ENCODE measurements around the gene FCN3.
"Not testable (repeated sequence)": the region's sequence is repeated elsewhere in the genome, so short reads cannot be mapped to it uniquely, and the experiment has no call there.

The FCN3 gene

DNA sequence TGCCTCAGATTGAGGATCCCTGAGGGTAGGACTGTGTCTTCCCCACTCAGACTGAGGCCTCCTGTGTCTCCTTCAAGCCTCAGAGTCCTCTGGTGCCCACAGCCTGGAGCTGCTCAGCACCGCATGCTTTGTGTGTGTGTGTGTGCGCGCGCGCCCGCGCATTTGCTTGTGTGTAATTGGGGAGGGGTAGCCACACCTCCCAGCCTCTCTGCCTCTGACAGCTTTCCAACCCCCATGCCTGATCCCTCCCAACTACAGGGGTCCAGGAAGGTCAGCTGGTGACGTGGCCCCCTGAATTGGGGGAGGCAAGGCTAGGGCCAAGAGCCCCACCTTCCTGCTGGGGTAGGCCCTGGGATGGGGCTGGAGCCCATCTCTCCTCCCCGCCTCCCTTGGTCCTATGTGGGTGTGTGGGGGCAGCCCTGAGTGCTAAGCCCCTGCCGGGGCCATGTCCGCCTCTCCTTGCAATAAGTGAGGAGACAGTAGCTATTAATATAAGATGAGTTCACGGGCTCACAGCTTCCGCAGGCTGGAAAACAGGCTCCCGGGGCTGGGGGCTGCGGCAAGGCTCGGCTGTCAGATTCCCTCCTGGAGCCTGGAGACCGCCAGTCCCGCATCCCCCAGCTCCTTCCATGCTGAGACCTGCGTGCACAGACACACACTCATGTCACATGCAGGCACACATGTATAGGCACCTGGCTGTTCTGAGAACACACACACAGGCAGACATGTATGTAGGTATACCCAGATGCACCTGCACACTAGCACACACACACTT is 24.8 kb upstream of the FCN3 start:
- no peak for DNase-seq (ENCODE audit: low read depth in 2 of 2)

DNA sequence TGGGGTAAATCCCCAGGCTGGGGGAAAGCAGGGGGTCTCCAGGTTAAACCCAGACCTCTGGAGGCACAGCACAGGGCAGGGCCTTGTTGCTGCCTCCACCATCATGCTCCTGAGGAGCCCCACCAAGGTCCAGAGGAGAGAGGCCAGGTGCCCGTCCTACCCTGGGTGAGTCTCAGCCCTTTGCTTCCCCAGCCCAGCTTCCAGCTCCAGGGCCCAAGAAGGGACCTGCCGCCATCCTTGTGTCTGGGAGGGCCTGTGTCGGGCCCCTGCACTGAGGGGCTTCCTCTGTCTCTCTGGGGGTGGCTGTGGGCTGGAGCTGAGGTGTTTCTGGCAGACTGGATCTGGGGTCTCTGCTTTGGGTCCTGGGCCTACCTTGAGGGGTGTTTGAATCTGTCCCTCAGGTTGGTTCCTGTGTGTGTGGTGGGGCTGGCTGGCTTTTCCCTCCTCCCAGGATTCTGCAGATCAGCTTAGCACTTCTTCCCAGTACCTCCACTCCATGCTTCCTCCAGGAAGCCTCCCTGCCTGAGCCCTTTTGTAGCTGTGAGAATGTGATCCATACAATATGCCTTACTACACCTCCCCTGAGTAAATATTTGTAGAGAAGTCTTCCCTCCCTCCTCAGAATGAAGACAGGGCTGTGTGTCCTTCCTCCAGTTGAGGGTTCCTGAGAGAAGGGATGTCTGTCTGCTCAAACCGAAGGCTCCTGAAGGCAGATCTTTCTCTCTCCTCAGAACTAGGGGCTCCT is 24.0 kb upstream of the FCN3 start:
- DNase-seq (ENCODE audit: low read depth in 2 of 2): no peak

DNA sequence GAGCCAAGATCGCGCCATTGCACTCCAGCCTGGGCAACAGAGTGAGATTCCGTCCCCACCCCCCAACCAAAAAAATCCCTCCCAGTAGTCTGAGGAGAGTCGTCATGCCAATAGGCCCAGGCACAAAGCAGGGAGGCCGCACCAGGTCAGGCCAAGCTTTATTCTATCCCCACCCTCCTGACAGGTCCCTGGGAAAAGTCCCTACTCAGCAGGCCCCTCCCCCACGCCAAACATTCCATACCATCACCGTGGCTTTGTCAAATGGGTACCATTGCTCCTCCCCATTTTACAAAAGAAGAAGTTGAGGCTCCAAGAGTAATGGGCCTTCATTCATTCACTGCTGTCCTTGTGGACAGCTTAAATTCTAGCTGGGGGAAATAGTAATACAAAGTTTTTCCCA is 23.1 kb upstream of the FCN3 start:
- DNase-seq (ENCODE audit: low read depth in 2 of 2): no peak

DNA sequence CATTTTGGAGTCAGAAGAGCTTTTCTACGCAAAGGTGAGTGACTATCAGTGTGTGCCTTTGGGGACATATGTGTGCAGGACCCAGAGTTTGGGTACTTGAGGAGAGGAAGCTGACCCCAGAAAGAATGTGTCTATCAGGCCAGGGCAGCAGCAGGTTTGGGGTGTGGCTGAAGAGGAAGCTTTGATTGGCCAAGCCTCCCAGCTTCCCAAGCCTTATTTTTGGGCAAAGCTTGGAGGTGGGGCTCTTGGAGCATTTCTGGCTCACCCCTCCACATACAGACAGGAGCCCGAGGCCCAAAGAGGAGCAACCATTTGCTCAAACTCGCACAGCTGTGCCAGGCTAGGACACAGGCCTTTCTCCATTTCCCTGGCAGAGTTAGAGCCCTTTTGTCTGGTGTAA is 22.5 kb upstream of the FCN3 start:
- no peak for DNase-seq (ENCODE audit: low read depth in 2 of 2)

DNA sequence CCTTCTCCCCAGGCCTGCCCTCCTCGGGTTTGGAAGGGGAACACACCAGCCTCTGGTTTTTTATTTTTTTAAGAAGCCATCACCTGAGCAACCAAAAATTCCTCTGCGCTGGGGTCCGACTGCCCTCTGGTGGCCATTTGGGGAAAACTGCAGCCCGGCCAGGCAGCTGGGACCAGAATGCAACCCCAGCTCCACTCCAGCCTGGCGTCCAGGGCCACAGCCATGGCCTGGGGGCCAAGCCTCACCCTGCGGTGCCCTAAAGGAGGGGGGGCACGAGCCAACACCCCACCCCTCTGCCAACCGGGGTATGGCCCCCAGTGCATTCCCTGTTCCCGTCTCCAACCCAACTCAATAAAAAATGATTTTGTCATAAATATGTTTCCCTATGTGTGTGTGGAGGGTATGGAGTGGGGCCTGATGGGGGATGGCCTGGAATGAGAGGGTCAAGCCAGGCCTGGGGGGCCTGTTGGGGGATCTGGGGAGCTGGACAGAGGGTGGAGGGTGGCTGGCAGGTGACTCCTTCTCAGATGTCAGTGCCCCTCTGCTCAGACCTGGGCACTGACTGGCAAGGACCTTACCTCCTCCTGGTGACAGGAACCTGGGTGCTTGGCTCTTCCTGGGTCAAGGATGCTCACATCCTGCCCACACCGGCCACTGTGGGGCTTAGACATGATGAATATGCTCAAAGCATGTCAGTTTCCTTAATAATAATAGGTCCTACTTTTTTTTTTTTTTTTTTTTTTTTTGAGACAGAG is 21.0 kb upstream of the FCN3 start:
- DNase-seq (ENCODE audit: low read depth in 2 of 2): peak; percentile 53 to 58

DNA sequence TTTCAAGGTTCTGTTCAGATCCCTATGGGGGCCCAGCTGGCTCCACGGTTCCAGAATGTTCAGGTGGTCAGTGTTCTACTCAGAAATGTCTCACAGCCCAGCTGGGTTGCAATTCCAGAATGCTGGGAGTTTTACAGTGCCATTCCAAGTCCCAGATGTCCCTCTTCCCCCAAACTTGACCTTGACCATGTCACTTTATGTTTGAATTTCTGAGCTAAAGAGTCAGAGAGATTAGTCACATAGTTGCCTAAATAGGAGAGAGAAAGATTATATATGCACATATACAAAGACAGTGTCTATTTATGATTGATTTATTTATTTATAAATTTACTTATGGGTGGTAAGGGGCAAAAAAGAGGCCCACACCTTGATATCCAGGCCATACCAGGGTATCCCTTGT is 20.3 kb upstream of the FCN3 start:
- no peak for DNase-seq (ENCODE audit: low read depth in 2 of 2)

DNA sequence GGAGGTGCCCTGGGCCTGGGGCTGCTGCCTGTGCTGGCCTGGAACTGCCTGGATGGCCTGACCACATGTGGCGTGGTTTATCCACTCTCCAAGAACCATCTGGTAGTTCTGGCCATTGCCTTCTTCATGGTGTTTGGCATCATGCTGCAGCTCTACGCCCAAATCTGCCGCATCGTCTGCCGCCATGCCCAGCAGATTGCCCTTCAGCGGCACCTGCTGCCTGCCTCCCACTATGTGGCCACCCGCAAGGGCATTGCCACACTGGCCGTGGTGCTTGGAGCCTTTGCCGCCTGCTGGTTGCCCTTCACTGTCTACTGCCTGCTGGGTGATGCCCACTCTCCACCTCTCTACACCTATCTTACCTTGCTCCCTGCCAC is 19.6 kb upstream of the FCN3 start:
- DNase-seq (ENCODE audit: low read depth in 2 of 2): no peak

DNA sequence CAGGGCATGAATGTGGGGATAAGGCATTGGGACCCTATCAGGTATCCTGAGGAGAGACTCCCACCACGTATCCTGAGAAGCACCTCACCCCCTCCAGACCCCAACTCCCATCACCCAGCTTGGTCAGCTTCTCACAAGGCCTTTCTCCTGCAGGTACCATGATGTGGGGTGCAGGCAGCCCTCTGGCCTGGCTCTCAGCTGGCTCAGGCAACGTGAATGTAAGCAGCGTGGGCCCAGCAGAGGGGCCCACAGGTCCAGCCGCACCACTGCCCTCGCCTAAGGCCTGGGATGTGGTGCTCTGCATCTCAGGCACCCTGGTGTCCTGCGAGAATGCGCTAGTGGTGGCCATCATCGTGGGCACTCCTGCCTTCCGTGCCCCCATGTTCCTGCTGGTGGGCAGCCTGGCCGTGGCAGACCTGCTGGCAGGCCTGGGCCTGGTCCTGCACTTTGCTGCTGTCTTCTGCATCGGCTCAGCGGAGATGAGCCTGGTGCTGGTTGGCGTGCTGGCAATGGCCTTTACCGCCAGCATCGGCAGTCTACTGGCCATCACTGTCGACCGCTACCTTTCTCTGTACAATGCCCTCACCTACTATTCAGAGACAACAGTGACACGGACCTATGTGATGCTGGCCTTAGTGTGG is 19.1 kb upstream of the FCN3 start:
- no peak for DNase-seq (ENCODE audit: low read depth in 2 of 2)

DNA sequence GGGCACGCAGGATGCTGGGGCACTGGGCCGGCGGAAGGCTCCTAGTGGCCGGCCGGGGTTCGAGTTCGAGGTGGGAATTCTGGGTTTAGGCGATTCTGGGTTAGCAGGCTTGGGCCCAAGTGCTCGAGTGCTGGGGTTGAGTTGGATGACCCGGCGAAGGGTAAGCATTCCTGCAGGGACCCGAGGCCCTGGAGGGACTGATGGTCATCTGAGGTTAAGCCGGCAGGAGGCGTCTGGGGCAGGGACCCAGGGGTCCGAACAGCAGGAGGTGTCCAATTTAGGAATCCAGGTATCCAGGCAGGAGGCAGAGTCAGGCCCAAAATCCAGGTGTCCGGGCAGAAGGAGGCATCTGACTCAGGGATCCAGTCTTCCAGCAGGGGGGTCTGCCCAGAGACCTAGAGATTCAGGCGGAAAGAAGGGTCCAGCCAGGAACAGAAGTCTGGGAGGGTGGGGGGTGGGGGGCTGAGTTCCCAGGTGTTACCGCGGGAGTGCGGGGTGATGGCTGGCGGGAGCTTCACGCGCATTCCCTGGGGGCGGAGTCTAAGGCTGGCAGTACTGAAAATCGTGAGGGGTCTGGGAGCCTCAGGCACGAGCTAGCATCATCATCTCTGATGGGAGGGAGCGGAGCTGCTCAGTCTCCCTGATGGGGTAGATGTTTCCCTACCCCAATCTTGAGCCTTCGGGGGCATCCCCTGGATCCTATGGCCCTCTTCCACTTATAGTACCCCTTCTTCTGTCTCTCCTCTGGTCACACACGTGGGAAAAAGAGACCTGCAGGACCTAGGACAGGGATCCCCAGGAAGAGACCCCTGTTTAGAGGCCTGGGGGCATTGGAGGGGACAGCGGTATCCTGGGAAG is 18.4 kb upstream of the FCN3 start:
- DNase-seq (ENCODE audit: low read depth in 2 of 2): no peak

DNA sequence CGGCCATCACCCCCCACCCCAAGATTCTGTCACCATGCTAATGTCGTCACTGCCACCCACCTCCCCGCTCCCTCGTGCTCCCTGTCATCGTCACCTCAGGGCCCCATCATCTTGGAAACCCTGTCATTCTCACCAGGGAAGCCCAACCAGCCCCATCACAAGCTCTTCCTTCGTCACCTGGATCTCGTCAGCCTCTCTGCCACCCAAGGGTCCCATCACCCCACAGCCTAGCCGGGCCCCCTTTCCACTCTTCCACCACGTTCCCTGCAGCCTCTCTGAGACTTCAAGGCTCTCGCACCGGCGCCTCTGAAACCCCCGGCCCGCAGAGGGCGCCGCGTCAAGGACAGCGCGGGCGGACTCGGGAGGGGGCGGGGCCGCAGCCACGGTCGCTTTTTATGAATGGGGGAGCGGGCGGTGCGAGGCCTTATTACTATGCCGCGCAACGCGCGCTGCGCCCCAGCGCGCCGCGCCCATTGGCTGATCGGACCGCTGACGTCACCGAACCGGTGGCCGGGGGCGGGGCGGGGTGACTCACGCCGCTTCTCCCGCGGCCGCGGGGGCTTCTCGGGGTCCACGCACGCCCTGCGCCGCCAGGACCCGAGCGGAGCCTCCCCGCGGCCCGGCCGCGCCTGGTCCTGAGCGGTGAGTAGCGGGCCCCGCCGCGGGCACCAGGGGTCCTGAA is 17.6 kb upstream of the FCN3 start, which contains the start of gene GPR3:
GPR3 (plus strand) TSS at position 527 of the 682 bp plus-strand sequence. CDS start 1,177 bp downstream, outside the sequence.
- peak; percentile 82 to 84 for DNase-seq (ENCODE audit: low read depth in 2 of 2)

DNA sequence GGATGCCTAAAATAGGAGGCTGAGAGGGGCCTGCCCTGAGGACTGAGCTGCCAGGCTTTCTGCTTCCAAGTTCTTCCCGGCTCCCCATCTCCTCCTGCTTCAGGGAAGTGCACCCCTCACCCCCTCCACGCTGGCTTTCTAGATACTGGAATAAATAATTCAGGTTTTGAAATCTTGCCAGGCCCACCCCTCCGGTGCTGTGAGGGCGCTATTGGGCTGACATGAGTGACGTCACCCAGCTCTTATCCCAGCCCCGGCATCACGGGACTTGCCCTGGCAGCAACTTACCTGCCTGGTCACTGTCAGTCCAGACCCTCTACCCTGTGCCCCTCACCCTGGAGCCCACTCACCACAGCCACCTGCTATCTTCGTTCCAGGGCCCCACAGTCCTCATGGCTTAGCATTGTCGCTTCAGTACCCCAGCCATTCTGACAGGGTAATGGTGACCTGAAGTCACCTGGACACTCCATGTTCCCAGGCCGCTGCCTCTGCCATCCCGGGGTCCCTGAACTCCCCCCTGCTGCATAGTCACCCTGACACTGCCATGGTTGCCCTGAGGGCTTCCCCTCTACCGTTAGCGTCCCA is 17.0 kb upstream of the FCN3 start:
- DNase-seq (ENCODE audit: low read depth in 2 of 2): no peak

DNA sequence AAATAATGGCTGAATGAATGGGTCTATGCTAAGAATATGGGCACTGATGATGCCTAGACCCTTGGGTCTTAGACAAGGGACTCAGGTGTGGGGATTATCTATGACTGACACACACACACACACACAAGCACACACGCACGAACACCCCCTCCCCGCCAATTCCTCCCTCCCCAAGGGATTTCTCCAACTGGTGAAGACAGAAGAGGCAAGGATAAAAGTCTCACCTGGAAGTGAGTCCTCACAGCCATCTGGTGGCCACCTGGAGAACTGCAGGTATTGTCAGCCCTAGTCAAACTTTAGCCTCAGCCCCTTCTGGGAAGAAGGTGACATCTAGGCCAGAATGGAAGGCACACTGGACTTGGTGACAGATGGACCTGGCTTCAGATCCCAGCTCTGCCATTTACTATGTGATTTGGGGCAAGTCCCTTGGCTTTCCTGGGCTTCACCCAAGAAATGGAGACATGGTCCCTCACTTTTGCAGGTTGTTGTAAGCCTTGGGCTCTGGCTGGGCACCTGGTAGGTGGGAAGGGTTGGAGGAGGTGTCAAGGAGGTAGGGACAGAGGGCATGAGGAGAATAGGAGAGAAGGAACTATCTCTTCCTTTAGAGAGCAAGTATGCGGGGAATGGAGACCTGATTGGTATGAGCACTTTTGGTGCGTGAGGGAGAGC is 13.8 kb upstream of the FCN3 start:
- peak in 1 of 2 donors; percentile 54 for DNase-seq (ENCODE audit: low read depth in 2 of 2)

DNA sequence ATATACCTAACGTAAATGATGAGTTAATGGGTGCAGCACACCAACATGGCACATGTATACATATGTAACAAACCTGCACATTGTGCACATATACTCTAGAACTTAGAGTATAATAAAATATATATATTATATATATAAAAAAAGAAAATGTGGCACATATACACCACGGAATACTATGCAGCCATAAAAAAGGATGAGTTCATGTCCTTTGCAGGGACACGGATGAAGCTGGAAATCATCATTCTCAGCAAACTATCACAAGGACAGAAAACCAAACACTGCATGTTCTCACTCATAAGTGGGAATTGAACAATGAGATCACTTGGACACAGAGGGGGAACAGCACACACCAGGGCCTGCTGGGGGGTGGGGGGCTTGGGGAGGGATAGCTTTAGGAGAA is 10.2 kb upstream of the FCN3 start:
- not testable (repeated sequence) for DNase-seq (ENCODE audit: low read depth in 2 of 2)

DNA sequence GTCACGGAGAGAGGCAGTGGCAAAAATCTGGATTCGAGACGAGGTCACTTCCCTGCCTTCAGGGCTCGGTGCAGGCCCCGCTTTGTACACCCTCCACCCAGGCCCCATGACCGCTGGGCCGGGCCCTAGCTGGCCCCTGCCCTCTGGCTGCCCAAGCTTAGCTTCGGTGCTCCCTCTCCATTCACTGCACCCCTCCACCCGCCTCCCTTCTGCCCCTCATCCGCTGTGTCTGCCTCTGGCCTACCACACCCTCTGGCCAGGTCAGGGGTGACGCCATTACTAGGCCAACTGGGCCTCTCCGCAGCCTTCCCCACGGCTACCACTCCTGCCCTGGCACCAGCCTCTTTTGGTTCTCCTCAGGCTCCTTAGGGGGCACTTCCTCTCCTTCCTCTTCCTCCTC is 9.0 kb upstream of the FCN3 start:
- DNase-seq (ENCODE audit: low read depth in 2 of 2): no peak

DNA sequence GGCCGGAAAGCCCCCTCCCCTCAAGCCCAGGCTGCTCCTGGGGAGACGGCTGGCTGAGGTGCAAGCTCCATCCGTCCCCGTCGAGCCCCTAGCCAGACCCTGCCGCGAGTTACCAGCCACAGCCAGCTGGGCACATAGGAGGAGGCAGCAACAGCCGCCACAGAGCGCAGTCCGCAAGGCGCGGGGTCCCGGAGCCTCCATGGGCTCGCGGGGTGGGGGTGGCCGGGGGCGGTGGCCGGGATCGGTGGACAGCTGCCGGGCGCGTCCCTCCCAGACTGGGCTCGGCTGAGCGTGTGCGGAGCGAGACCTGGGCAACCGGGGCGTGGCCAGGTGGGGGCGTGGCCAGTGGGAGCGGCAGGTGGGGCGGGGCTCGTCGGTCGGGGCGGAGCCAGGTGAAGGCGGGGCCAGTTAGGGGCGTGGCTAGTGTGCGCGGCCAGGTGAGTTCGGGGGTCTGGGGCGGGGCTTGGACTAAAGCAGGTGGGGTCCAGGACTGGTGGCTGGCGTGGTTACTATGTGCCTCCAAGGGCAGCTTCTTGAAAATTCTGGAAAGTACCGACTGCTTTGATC is 8.5 kb upstream of the FCN3 start, which contains the start of gene CD164L2:
CD164L2 (minus strand) TSS at position 295 of the 567 bp plus-strand sequence; CDS start at position 201, 94 bp downstream.
- no peak for DNase-seq (ENCODE audit: low read depth in 2 of 2)

DNA sequence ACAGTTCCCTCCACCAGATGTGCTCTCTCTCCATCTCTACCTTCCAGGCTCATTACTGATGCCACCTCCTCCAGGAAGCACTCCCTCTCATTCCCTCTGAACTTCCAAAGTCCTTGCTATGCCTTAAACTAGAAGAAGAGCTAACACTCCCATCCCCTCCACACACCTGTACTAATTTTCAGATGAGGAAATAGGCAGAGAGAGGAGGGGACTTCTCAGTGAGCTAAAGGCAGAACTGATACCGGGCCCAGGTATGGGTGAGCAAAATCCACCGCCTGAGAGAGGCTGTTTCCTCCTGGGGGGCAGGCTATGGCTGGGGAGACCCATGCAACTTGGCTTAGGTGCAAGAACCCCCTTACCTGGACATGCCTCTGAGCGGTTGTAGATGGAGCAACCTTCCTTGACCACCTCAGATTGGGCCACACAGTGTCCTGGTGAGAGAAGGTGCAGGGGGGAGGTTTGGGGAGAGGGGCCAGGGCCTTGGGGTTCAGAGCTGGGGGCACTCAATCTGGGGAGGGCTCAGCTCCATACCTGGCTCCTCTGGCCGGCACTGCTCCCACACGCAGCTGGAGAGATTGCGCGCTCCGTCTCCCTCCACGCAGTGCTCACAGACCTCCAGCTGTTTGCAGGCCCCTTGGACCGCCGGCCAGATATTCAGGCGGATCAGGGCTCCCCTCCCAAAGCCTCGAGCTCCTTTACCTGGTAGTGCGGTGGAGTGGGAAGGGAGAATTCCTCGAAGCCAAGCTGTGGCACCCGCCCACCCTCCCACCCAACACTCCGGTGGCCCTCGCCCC is 7.5 kb upstream of the FCN3 start:
- DNase-seq (ENCODE audit: low read depth in 2 of 2): no peak

DNA sequence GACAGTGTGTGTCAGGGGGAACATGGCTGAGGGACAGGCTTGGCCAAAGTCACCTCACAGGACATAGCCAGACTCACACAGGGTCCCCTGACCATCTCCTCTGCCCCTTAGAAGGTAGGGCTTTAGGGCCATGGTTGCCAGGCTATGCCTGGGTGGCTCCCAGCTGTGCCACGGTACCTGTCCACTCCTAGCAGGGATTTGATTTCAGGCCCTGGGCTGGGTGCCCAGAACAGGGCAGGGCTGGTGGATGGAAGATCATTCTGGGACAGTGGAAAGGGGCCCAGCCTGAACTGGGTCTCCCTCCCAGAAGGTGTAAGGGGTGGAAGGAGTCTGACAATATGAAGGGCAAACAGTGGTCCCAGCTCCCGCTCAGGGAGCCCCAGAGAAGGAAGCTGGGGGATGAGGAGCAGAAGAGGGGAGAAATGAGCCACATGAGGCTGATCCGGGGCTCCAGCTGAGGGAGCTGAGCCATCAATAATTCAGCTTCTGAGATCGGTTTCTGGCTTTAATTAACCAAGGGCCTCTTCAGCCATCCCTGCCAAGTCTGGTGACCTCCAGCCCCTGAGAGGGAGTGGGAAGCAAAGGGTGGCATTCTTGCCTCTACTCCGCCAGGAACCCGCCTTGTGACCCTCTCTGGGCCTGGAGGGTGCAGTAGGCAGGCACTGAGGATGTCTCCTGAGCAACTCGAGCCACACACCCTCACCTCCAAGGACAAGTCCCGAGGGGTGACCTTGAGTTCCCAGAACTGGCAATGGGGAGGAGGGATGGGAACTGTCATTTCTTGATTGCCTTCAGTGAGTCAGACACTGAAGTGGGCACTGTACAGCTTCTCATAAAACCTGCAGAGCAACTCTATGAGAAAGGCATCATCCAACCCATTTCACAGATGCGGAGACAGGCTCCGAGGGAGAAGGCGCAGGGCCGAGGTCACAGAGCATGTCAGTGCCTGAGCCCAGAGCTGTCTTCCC is 6.4 kb upstream of the FCN3 start:
- DNase-seq (ENCODE audit: low read depth in 2 of 2): no peak

Measured in stimulated activated CD8-positive, alpha-beta memory T cell treated with anti-CD3 and anti-CD28 coated beads, Interleukin-15, amount 100 ng/mL, for 4 hours (primary cell).